Kidney epithelial cell (primary cell): ENCODE data around the gene SP9. TPM values are rescaled to one million over a fixed set of nuclear protein-coding genes. Genes with fewer than 3 reads are reported as not detected.

ENCODE experiments used
- DNase-seq: peaks from one replicate; pipeline ENCODE4 v3.0.0-alpha.2; 2010; ENCODE audit warnings: low read depth
- H3K27me3 ChIP-seq: 2 replicates; pipeline ENCODE4 v1.6.0; 2011; ENCODE audit warnings: low read length; ENCODE audit not compliant: control insufficient read depth, insufficient read depth
- H3K36me3 ChIP-seq: 2 replicates; pipeline ENCODE4 v1.5.1; 2011; ENCODE audit warnings: low read length; ENCODE audit not compliant: control insufficient read depth, insufficient read depth
- H3K4me3 ChIP-seq: 2 replicates; pipeline ENCODE4 v1.5.1; 2011; ENCODE audit warnings: low read depth, mild to moderate bottlenecking, control low read depth, low read length
- CTCF ChIP-seq: IDR thresholded peaks from 2 replicates; pipeline ENCODE4 v1.5.1; 2011; ENCODE audit warnings: mild to moderate bottlenecking, moderate library complexity, low read length, control low read depth, inconsistent platforms; ENCODE audit not compliant: insufficient read depth, poor library complexity, severe bottlenecking
- total RNA-seq: library from RNA; depleted of rRNA; stranded (reverse); fragments of >200 nt; gene quantifications from 2 replicates; pipeline ENCODE4 v1.2.3, GENCODE V29; 2015

The SP9 gene
- not detected in 2 replicates for total RNA-seq

- Histone ChIP-seq H3K4me3 (no peak within 1 kb of the TSS), H3K36me3 (no peaks in the 10 kb centered on the region), H3K27me3 (peaks cover 90% of the 10 kb centered on the region)
- no peak for DNase-seq
- no peak for TF ChIP-seq CTCF
These were observed at the start of gene SP9 for GRCh38 chr2:174334781-174335251. Gene SP9, plus strand, starts transcription at chr2:174334954. Its CDS starts 139 bp downstream, at chr2:174335093.

DNA sequence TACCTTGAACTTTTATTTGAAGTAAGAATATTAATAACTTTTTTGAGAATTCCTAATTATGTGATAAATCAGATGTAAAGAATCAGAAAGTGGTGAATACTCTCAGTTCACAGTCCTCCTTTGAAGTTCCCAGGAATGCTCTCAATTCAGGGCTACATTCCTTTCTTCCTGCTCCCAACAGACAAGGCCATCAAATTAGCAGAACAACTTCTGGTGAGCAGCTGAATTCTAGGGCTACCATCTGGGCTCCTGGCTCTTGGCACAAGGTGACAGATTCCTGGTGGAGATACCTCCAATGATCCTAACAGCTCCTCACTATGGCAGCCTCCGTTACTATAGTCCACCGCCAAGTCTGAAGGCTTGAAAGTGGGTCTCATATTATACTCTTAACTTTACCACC lies 48.6 kb upstream of the SP9 start:
- Histone ChIP-seq H3K36me3 (no peaks in the 10 kb centered on the region), H3K27me3 (no peaks in the 10 kb centered on the region), H3K4me3 (no peak overlapping the region)
- TF ChIP-seq CTCF: no peak
- DNase-seq: no peak

- DNase-seq: no peak
- H3K36me3 ChIP-seq: no peaks in the 10 kb centered on the region
- TF ChIP-seq CTCF: no peak
- H3K4me3 ChIP-seq: no peak overlapping the region
- no peaks in the 10 kb centered on the region for H3K27me3 ChIP-seq
These were observed 41.8 kb upstream of the SP9 start for GRCh38 chr2:174292908-174293307.

DNA sequence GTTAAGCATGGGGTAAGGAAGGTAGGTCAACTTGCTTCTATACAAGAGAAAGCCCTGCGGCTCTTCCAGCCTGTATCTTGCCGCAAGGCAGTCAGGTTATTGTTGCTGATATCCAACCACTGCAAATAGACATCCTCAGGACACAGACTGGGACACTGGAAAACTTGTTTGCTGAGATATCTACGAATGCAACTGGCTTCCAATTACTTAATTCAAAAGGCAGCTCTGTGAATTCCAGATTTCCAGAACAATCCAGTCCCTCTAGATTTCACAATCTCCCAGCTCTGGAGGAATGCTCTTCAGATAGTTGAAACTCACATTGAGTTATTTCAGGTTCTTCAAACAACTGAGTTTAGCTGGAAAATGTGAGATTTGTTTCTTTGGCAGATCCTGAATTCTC lies 34.6 kb upstream of the SP9 start:
- Histone ChIP-seq H3K36me3 (no peaks in the 10 kb centered on the region), H3K4me3 (no peak overlapping the region), H3K27me3 (no peaks in the 10 kb centered on the region)
- no peak for TF ChIP-seq CTCF
- DNase-seq: no peak

DNA sequence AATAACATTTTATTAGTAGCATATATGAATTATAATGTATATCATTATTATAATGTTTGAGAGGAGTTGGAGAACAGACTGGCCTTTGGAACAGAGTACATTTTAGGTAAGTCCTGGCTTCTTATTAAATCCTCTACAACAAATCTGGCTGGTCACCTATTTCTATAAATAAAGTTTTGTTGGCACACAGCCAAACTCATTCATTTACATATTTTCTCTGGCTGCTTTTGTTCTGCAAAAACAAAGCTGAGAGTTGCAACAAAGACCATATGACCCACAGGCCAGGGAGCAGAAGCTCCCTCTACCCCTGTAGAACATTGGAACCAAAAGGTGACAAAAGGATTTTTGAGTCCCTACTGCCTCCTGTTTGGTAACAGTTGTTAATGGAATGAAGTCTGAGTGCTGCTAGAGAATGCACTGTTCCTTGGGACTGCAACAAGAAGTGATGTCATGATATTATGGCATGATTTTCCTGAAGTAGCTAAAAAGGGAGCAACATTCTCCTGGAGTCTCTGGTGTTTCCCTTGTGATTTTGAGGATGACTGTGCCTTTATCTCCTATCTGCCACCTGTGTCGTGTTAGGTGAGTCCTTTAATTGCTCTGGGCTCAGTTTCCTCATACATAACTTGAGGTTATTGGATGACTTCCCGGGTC lies 22.0 kb upstream of the SP9 start:
- no peaks in the 10 kb centered on the region for H3K27me3 ChIP-seq
- H3K36me3 ChIP-seq: no peaks in the 10 kb centered on the region
- no peak overlapping the region for H3K4me3 ChIP-seq
- no peak for TF ChIP-seq CTCF
- DNase-seq: no peak

DNA sequence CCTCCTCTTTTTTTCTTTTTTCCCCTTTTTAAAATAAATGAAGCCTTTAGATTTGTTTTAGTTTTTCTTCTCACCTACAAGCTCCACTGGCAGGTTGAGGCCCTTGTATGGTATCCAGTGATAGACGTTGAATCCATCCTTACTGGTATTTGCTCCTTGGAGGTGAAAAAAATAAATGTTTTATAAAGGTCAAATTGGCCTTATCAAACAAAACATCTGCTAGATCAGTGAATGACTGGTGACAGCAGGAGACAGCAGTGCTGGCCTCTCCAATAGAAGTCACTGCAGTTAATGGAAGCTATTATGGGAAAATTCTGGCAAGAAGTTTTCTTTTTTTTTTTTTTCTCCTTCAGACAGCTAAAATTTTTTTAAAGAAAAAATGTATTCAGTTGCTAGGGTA lies 12.6 kb upstream of the SP9 start:
- Histone ChIP-seq H3K36me3 (no peaks in the 10 kb centered on the region), H3K4me3 (no peak overlapping the region), H3K27me3 (peaks cover 12% of the 10 kb centered on the region)
- TF ChIP-seq CTCF: no peak
- no peak for DNase-seq
